HG02981 (cell line): Measurements from ENCODE around the gene MAPK4.

Experiments used
- ATAC-seq: cut with Tn5 transposase; IDR thresholded peaks from one replicate; pipeline ENCODE4 v1.9.1; 2021; ENCODE audit warnings: mild to moderate bottlenecking, moderate library complexity; ENCODE audit not compliant: unreplicated experiment

The MAPK4 gene

DNA sequence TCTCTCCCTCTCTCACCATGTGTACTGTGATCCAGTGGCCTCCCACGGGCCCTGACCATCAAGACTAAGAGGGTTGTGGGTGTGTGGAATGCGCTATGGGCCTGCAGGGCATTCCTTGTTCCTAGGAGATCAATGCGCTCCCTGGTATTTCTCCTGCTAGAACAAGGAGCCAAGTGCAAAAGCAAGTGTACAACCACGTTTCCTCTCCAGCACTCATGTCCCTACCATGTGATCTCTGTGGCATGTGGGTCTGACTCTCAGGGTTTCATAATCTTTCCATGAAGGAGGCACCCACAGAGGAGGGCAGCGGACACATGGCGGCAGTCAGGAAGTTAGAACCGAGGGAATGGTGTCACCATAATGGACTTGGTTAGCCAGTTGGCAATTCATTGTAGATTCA lies 91.4 kb downstream of the MAPK4 start:
- ATAC-seq, result no peak

- no peak for ATAC-seq
Measured at GRCh38 chr18:50653402-50654093, 93.7 kb downstream of the MAPK4 start.

DNA sequence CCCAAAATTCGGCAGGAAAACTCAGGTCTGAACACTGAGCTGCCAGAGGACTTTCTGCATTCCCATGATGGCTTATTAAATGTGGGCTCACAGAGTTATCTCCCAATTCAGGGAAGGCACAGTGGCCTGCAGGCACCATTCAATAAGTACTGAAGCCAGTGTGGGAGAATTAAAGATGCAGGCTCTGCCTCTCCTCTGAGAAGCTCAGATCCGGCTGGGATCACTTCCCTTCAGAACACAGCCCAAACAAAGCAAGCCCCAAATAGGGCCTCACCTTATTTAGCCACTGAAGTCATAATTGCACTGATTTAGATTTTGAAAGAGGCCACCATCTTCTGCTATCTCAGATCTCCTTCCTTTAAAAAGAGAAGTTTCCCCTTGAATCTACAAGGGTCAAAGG lies 94.3 kb downstream of the MAPK4 start:
- no peak for ATAC-seq

- no peak for ATAC-seq
Measured at GRCh38 chr18:50654658-50655550, 95.0 kb downstream of the MAPK4 start.

DNA sequence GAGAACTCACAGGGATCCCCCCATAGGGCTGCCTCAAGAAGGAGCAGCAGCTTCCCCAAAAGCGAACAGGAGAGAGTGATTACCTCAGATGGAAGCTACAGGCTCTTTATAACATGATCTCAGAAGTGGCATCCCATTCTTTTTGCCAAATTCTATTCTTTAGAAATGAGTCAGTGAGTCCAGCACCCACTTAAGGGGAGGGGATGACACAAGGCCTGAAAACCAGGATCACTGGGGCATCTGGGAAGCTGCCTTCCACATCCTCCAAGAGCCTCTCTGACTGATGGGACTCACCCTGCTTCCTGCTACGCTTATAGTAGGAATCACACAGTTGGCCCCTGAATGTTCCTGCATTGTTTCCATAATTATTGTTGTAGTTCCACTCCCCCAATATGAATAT lies 96.5 kb downstream of the MAPK4 start:
- ATAC-seq, result no peak

DNA sequence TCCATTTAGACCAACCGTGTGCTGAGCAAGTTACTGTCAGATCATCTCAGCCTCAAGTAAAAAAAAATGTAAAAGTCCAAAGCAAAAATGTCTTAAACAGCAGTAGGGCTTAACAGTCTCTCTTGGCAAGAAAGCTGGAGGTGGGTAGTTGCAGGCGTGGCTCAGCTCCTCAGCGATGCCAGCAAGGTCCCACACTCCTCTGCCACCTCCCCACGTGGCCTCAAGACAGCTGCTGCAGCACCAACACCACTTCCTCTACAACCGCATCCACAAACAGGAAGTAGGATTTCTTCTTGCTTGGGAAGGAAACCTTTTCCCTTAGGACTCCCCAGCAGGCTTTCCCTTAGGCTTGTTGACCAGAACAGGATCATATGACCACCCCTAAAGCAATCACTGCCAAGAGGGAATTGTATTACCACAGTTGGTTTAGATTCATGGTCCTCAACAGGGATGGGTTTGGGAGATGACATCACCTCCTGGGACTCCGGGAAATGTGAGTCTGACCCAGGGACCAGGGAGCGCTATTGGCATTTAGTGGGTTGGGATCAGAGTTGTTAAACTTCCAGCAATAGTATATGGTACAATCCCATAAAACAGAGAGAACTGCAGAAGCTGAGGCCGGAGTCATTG lies 97.1 kb downstream of the MAPK4 start:
- no peak for ATAC-seq

DNA sequence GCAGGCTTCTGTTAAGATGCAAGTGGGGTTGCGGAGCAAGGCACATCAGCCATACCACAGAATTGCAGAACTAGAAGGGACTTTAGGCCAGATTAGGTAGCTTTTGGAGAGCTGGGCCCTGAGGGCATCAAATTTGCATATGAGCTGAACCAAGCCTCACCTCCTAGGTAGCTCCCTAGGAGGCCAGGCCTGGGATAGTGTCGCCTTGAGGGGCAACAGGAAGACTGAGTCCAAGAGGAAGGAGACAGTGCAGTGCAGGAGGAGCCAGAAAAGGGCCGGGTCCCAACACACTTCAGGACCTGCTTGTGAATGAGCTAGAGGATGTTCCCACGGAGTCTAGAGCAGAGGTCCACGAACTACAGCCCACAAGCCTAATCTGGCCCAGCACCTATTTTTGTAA lies 98.7 kb downstream of the MAPK4 start:
- no peak for ATAC-seq

- ATAC-seq, result no peak
Measured at GRCh38 chr18:50659091-50660003, 99.5 kb downstream of the MAPK4 start.

DNA sequence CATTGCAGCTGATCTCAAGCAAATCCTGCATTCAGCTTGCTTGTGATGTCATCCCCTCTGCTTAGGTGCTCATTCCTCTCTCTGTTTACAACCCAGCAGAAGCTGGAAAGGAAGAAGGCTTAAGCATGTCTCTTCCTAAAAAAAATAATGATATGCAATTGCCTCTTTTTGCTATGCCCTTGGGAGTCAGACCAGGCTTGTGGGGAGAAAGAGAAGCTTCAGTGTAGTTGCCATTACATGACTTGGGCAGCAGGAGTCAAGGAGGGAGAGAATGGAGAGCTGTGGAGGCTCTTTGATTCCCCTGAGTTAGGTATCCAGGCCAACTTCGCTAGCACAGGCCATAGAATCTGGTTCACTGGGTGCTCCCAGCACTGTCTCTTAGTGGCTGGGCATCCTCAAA lies 101.1 kb downstream of the MAPK4 start:
- ATAC-seq, result no peak

- ATAC-seq, result no peak
Measured at GRCh38 chr18:50662177-50662576, 102.3 kb downstream of the MAPK4 start.

GRCh38 chr18:50662775-50663383 lies 103.0 kb downstream of the MAPK4 start:
- no peak for ATAC-seq

GRCh38 chr18:50663626-50664441 lies 103.9 kb downstream of the MAPK4 start:
- no peak for ATAC-seq

GRCh38 chr18:50665015-50665414 lies 105.1 kb downstream of the MAPK4 start:
- no peak for ATAC-seq

- ATAC-seq, result no peak
Measured at GRCh38 chr18:50665519-50665918, 105.6 kb downstream of the MAPK4 start.

DNA sequence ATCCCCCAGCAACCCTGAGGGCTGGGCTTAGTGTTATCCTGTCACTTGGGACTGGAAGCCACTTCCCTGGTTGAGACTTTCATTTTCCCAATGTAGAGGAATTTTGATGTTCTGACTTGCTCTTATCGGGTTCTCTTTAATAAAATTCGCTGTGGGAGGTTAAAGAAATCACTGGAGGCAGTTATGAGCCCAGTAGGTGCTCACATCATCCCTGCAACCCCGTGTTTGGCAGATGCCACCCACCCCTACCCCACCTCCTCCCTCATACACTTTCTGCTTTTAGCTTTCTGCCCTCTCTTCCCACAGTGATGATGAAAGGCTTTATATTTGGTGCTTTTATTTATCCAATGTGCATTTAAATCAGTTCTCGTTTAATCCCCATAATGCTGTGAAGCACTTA lies 106.6 kb downstream of the MAPK4 start:
- ATAC-seq, result no peak

GRCh38 chr18:50671376-50671775 lies 111.5 kb downstream of the MAPK4 start:
- no peak for ATAC-seq

DNA sequence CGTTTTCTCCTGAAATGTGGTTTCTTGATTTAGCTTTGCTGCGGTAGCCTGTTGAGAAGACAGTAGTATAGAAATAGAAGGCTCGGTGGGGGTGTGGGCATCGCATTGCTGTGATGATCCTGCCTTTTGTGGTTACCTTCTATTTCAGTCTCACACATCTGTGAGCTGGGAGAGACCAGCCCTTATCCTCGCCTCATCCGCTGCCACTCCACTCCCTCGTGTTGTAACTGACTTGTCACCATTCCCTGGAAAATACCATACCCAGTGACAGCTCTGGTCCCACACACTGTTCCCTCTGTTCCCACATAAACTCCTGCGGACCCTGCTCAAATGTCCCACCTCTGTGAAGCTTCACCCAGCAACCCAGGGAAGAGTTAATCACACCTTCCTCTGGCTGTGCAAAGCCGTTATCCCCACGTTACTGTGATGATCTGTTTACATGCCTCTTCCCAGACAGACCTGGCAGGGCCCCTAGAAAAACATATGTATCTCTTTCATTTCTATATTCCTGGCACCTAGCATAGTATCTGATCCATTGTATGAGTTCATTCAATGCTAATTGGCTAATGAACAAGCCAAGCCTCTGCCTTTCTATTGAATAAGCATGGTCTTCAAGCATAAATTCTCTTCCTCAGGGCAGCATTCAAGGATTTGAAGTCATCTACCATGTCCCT lies 114.6 kb downstream of the MAPK4 start:
- ATAC-seq, result no peak

DNA sequence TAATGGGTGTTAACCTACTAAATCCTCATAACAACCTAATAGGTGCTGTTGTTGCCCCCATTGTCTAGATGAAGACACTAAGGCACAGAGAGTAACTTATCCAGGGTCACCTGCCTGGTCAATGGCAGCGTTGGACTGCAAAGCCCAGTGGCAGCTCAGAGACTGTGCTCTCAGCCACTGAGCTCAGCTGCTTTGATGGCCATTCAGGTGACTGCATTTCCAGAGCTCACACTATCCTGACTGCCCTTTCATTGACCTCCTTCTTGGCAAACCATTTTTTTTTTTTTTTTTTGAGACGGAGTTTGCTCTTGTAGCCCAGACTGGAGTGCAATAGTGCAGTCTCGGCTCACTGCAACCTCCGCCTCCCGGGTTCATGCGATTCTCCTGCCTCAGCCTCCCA lies 115.2 kb downstream of the MAPK4 start:
- ATAC-seq, result no peak

DNA sequence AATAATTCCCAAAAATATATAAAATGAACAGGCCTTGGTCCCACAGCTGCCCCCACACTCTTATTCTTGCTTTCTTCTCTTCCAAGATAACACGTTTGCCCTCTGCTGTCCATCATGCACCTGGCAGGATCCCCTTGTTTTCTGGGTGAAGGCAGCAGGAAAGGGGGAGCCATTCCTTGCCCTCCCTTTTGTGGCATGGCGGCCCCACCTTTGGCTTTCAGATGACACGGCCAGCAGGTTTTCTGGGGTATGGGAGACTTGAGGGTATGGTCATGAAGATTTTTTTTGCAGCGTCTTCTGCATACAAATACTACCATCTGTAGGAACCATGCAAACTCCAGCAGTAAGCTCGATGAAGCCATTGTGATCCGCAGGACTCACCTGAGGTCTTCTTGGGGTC lies 118.8 kb downstream of the MAPK4 start:
- ATAC-seq, result no peak
